H9 (cell line): ENCODE measurements around the gene SNPH. TPM values are rescaled to one million over a fixed set of nuclear protein-coding genes. Genes with fewer than 3 reads are reported as not detected.

ENCODE experiments used
- DNase-seq: peaks from one replicate; pipeline ENCODE4 v3.0.0-alpha.2; 2017
- H2AFZ ChIP-seq: one replicate; pipeline ENCODE4 v1.6.1; 2013; ENCODE audit warnings: mild to moderate bottlenecking, low read length, control low read depth, moderate library complexity
- H2AK5ac ChIP-seq: 2 replicates; pipeline ENCODE4 v1.6.1; 2013; ENCODE audit warnings: low read length, control low read depth, mixed read lengths; ENCODE audit not compliant: insufficient read length
- H2BK120ac ChIP-seq: one replicate; pipeline ENCODE4 v1.6.1; 2013; ENCODE audit warnings: low read depth, mild to moderate bottlenecking, low read length, control low read depth, inconsistent platforms; ENCODE audit not compliant: poor library complexity, severe bottlenecking
- H2BK12ac ChIP-seq: 2 replicates; pipeline ENCODE4 v1.6.1; 2013; ENCODE audit warnings: low read length, control low read depth, mixed read lengths, low read depth; ENCODE audit not compliant: insufficient read length
- H2BK15ac ChIP-seq: 2 replicates; pipeline ENCODE4 v1.6.1; 2013; ENCODE audit warnings: low read depth, low read length, control low read depth
- H2BK20ac ChIP-seq: one replicate; pipeline ENCODE4 v1.6.1; 2013; ENCODE audit warnings: low read depth, mild to moderate bottlenecking, low read length, control low read depth, inconsistent platforms; ENCODE audit not compliant: poor library complexity, severe bottlenecking
- H2BK5ac ChIP-seq: 2 replicates; pipeline ENCODE4 v1.6.1; 2013; ENCODE audit warnings: low read length, control low read depth, mixed read lengths; ENCODE audit not compliant: insufficient read length
- H3K14ac ChIP-seq: 2 replicates; pipeline ENCODE4 v1.6.1; 2013; ENCODE audit warnings: low read length, control low read depth; ENCODE audit not compliant: insufficient read depth
- H3K18ac ChIP-seq: 2 replicates; pipeline ENCODE4 v1.6.1; 2013; ENCODE audit warnings: low read depth, mild to moderate bottlenecking, mixed read lengths, low read length, control low read depth; ENCODE audit not compliant: insufficient read length
- H3K23ac ChIP-seq: 2 replicates; pipeline ENCODE4 v1.6.1; 2013; ENCODE audit warnings: low read length, control low read depth, mixed read lengths, low read depth; ENCODE audit not compliant: insufficient read length
- H3K23me2 ChIP-seq: 2 replicates; pipeline ENCODE4 v1.6.1; 2013; ENCODE audit warnings: low read depth, mild to moderate bottlenecking, mixed read lengths, low read length, control low read depth; ENCODE audit not compliant: insufficient read length, poor library complexity, severe bottlenecking
- H3K27ac ChIP-seq: 2 replicates; pipeline ENCODE4 v1.5.1; 2013; ENCODE audit warnings: low read length, control low read depth, mixed read lengths, low read depth; ENCODE audit not compliant: insufficient read length
- H3K27me3 ChIP-seq: 2 replicates; pipeline ENCODE4 v1.6.1; 2013; ENCODE audit warnings: low read length, control low read depth, inconsistent platforms; ENCODE audit not compliant: insufficient read depth
- H3K4ac ChIP-seq: 2 replicates; pipeline ENCODE4 v1.6.1; 2013; ENCODE audit warnings: low read depth, mild to moderate bottlenecking, control low read depth, inconsistent platforms, low read length, moderate library complexity
- H3K4me1 ChIP-seq: 2 replicates; pipeline ENCODE4 v1.6.1; 2013; ENCODE audit warnings: low read length, control low read depth, inconsistent platforms; ENCODE audit not compliant: insufficient read depth
- H3K4me2 ChIP-seq: 2 replicates; pipeline ENCODE4 v1.6.1; 2013; ENCODE audit warnings: low read length, control low read depth, mixed read lengths; ENCODE audit not compliant: insufficient read length, insufficient read depth
- H3K56ac ChIP-seq: 2 replicates; pipeline ENCODE4 v1.6.1; 2013; ENCODE audit warnings: low read depth, mild to moderate bottlenecking, mixed read lengths, low read length, control low read depth; ENCODE audit not compliant: insufficient read length
- H3K79me1 ChIP-seq: 2 replicates; pipeline ENCODE4 v1.6.1; 2013; ENCODE audit warnings: low read depth, mild to moderate bottlenecking, moderate library complexity, low read length, control low read depth, inconsistent platforms; ENCODE audit not compliant: insufficient read depth, poor library complexity, severe bottlenecking
- H3K79me2 ChIP-seq: 2 replicates; pipeline ENCODE4 v1.6.1; 2013; ENCODE audit warnings: low read length, control low read depth, inconsistent platforms; ENCODE audit not compliant: insufficient read depth
- H3K9ac ChIP-seq: 2 replicates; pipeline ENCODE4 v1.6.1; 2013; ENCODE audit warnings: low read length, control low read depth, mixed read lengths; ENCODE audit not compliant: insufficient read length; ENCODE audit errors: extremely low read depth
- H3K9me3 ChIP-seq: one replicate; pipeline ENCODE4 v1.6.1; 2013; ENCODE audit warnings: low read depth, low read length, inconsistent platforms; ENCODE audit not compliant: control insufficient read depth
- H3T11ph ChIP-seq: one replicate; pipeline ENCODE4 v1.6.1; 2013; ENCODE audit warnings: mild to moderate bottlenecking, low read length, control low read depth, inconsistent platforms
- H4K20me1 ChIP-seq: one replicate; pipeline ENCODE4 v1.6.1; 2013; ENCODE audit not compliant: control insufficient read depth, insufficient read length, insufficient read depth
- H4K5ac ChIP-seq: 2 replicates; pipeline ENCODE4 v1.6.1; 2013; ENCODE audit warnings: low read depth, mild to moderate bottlenecking, mixed read lengths, low read length, control low read depth; ENCODE audit not compliant: insufficient read length
- H4K8ac ChIP-seq: replicated peaks from 2 replicates; pipeline ENCODE4 v1.6.1; 2013; ENCODE audit warnings: low read length, control low read depth, mixed read lengths, low read depth; ENCODE audit not compliant: insufficient read length
- H4K91ac ChIP-seq: 2 replicates; pipeline ENCODE4 v1.6.1; 2013; ENCODE audit warnings: low read depth, mild to moderate bottlenecking, moderate library complexity, mixed read lengths, low read length, control low read depth; ENCODE audit not compliant: insufficient read length
- H3K27ac Mint-ChIP-seq, 3 experiments: 2 replicates in 2 of 3; 3 replicates in 1 of 3; pipeline ENCODE4 v1.8.0; 2020 to 2021; ENCODE audit warnings: mixed read lengths in 3 of 3, mild to moderate bottlenecking in 1 of 3, moderate library complexity in 1 of 3
- H3K27me3 Mint-ChIP-seq: 2 replicates; pipeline ENCODE4 v1.8.0; 2021; ENCODE audit warnings: low read depth, mild to moderate bottlenecking, moderate library complexity, mixed read lengths
- H3K36me3 Mint-ChIP-seq, 3 experiments: 2 replicates in 2 of 3; 3 replicates in 1 of 3; pipeline ENCODE4 v1.8.0; 2020 to 2021; ENCODE audit warnings: low read depth in 3 of 3, mixed read lengths in 3 of 3; ENCODE audit not compliant: insufficient read depth in 1 of 3
- H3K4me1 Mint-ChIP-seq, 2 experiments: 2 replicates each; pipeline ENCODE4 v1.8.0; 2020; ENCODE audit warnings: mixed read lengths in 2 of 2
- H3K4me3 Mint-ChIP-seq, 2 experiments: 2 replicates in 1 of 2; 3 replicates in 1 of 2; pipeline ENCODE4 v1.8.0; 2020 to 2021; ENCODE audit warnings: mild to moderate bottlenecking in 2 of 2, mixed read lengths in 2 of 2, moderate library complexity in 1 of 2
- H3K9me3 Mint-ChIP-seq, 2 experiments: 2 replicates in 1 of 2; 3 replicates in 1 of 2; pipeline ENCODE4 v1.8.0; 2020; ENCODE audit warnings: mild to moderate bottlenecking in 2 of 2, mixed read lengths in 2 of 2, moderate library complexity in 1 of 2
- WGBS: extraction: QIAGEN DNeasy Blood & Tissue Kit; methylation state at CpG from one replicate; pipeline ENCODE4 v1.1.7; 2013; ENCODE audit warnings: missing lambda C conversion rate, low lambda C conversion rate, mixed read lengths; ENCODE audit not compliant: insufficient read length; ENCODE audit errors: extremely low coverage; 5-methylcytosine and 5-hydroxymethylcytosine counted together
- total RNA-seq: library from RNA; stranded (reverse); gene quantifications from 2 replicates; pipeline ENCODE4 v1.2.1, GENCODE V29; 2021
- TF ChIP-seq, protein P1 (sequence below): fragments of 200-600 bp; sonication (generic); conservative IDR thresholded peaks from 3 replicates; pipeline ENCODE4 v1.8.0; 2021; ENCODE audit warnings: antibody characterized with exemption, mild to moderate bottlenecking

The SNPH gene
- total RNA-seq, 1 experiment from 2014 or later, result 1.8 TPM

DNA sequence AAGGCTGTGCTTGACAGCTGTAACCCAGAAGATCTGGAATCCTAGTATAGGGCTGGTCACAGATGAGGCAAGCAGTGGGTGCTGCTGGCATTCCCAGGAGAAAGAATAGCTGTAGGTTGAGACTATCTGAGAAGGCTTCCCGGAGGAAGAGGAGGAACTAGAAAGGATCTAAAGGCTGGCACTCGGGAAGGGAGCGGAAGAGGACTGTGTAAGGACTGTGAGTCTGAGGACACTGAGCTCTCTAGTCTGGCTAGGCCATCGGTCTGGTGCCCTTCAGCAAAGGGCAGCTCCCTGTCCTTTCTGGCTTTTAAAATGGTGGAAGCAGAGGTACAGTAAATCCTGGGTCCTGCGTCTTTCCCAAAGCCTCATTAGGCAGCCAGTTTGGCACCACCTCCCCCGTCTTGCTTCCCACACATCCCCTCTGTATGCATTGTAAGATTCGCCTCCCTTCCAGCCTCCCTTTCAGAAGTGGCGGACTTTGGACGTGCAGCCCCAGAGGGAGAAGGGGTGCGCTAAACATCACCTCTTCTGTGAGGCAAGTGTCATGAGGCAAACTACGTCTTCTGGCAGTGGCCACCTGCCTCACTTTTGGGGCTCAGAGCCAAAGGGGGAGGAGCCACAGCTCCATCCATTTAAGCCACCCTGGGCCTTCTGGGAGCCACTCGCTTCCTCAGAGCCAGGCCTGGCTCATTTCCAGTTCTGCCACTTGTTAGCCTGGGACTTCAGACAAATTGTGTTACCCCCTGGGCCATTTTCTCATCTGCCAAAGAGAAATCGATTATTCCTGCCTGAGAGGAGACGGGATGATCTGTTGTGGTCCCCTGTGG is 8.6 kb downstream of the SNPH start:
- no peak overlapping the region for H3K56ac ChIP-seq
- no peak for DNase-seq
- H3K4me3 Mint-ChIP-seq, result no peak overlapping the region
- H3K9me3 Mint-ChIP-seq, result no peaks in the 10 kb centered on the region
- H2AK5ac ChIP-seq, result no peak overlapping the region
- H3K4me2 ChIP-seq, result no peak overlapping the region
- no peak overlapping the region for H4K8ac ChIP-seq
- no peaks in the 10 kb centered on the region for H3K79me2 ChIP-seq
- H3K79me1 ChIP-seq, result no peaks in the 10 kb centered on the region
- no peak overlapping the region for H3K18ac ChIP-seq
- H3K14ac ChIP-seq, result no peak overlapping the region
- H3K4me1 Mint-ChIP-seq, result no peaks in the 10 kb centered on the region
- no peaks in the 10 kb centered on the region for H3K36me3 Mint-ChIP-seq
- peaks cover 2% of the 10 kb centered on the region for H4K20me1 ChIP-seq
- no peak overlapping the region for H2BK120ac ChIP-seq
- H2AFZ ChIP-seq, result no peak overlapping the region
- H3K9ac ChIP-seq, result no peak overlapping the region
- H3K27ac Mint-ChIP-seq, result no peak overlapping the region
- H3K4ac ChIP-seq, result no peak overlapping the region
- H3K4me1 ChIP-seq, result no peaks in the 10 kb centered on the region
- H3K27me3 Mint-ChIP-seq, result no peaks in the 10 kb centered on the region; the same call in 1 of the 2 replicates
- H2BK5ac ChIP-seq, result no peak overlapping the region
- H3K23me2 ChIP-seq, result no peaks in the 10 kb centered on the region
- H4K91ac ChIP-seq, result no peak overlapping the region
- WGBS, result no CpG with 5 or more reads among the region's 14 CpGs
- no peak overlapping the region for H4K5ac ChIP-seq
- H2BK15ac ChIP-seq, result no peak overlapping the region
- no peak overlapping the region for H2BK12ac ChIP-seq
- no peak overlapping the region for H2BK20ac ChIP-seq
- no peak overlapping the region for H3T11ph ChIP-seq
- TF ChIP-seq, protein P1, sequence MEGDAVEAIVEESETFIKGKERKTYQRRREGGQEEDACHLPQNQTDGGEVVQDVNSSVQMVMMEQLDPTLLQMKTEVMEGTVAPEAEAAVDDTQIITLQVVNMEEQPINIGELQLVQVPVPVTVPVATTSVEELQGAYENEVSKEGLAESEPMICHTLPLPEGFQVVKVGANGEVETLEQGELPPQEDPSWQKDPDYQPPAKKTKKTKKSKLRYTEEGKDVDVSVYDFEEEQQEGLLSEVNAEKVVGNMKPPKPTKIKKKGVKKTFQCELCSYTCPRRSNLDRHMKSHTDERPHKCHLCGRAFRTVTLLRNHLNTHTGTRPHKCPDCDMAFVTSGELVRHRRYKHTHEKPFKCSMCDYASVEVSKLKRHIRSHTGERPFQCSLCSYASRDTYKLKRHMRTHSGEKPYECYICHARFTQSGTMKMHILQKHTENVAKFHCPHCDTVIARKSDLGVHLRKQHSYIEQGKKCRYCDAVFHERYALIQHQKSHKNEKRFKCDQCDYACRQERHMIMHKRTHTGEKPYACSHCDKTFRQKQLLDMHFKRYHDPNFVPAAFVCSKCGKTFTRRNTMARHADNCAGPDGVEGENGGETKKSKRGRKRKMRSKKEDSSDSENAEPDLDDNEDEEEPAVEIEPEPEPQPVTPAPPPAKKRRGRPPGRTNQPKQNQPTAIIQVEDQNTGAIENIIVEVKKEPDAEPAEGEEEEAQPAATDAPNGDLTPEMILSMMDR, result no peak
- H3K9me3 ChIP-seq, result no peaks in the 10 kb centered on the region
- H3K27me3 ChIP-seq, result no peaks in the 10 kb centered on the region
- H3K23ac ChIP-seq, result no peak overlapping the region
- no peak overlapping the region for H3K27ac ChIP-seq
